GM12878 (cell line): ENCODE data around the gene P3H2.

Source experiments
- CTCF ChIP-seq, 3 experiments: IDR thresholded peaks in 2 of 3; conservative IDR thresholded peaks in 1 of 3; 2 replicates each; pipeline ENCODE4 v1.5.1; 2011; ENCODE audit warnings: low read depth in 3 of 3, low read length in 3 of 3, mild to moderate bottlenecking in 3 of 3, control low read depth in 2 of 3, moderate library complexity in 2 of 3, inconsistent platforms in 1 of 3, mixed read lengths in 1 of 3; ENCODE audit not compliant: control insufficient read depth in 2 of 3, insufficient read depth in 1 of 3; ENCODE audit errors: extremely low read depth in 1 of 3
- FOS ChIP-seq: IDR thresholded peaks from 3 replicates; pipeline ENCODE4 v1.6.1; 2011; ENCODE audit warnings: borderline replicate concordance; ENCODE audit not compliant: insufficient read length; ENCODE audit errors: extremely low read depth
- IRF3 ChIP-seq: fragments of 450-650 bp; IDR thresholded peaks from 2 replicates; pipeline ENCODE4 v1.6.1; 2014; ENCODE audit warnings: mild to moderate bottlenecking
- MLLT1 ChIP-seq: fragments of 450-650 bp; IDR thresholded peaks from 2 replicates; pipeline ENCODE4 v1.6.1; 2016; ENCODE audit warnings: mild to moderate bottlenecking
- POLR2A ChIP-seq: IDR thresholded peaks from 2 replicates; pipeline ENCODE4 v1.6.1; 2011; ENCODE audit warnings: low read depth, mild to moderate bottlenecking, low read length
- RAD51 ChIP-seq: fragments of 450-650 bp; IDR thresholded peaks from 2 replicates; pipeline ENCODE4 v1.6.1; 2016; ENCODE audit warnings: moderate library complexity, mild to moderate bottlenecking, inconsistent platforms

GRCh38 chr3:190116551-190117067, 4.1 kb downstream of the P3H2 start:
- TF ChIP-seq FOS (no peak), CTCF (IDR thresholded peaks at IDR 0.05 in 2 of 3, conservative IDR thresholded peaks at IDR 0.05 in 1 of 3; ENCODE audit: control insufficient read depth in 2 of 3, extremely low read depth in 1 of 3, insufficient read depth in 1 of 3, low read depth in 3 of 3, low read length in 3 of 3) (no peak), RAD51 (no peak), POLR2A (no peak), IRF3 (no peak), MLLT1 (no peak)
